ENCODE measurements around the gene C4orf50.
A peak's percentile ranks its signal among the peaks of the same experiment; 100 is the strongest.

Gene C4orf50

GRCh38 chr4:6024313-6024960, 6.2 kb upstream of the C4orf50 start:
- TF ChIP-seq CTCF (conservative IDR thresholded peaks at IDR 0.05; ENCODE audit: low read depth, low read length): no peak
- H3K4me3 ChIP-seq (ENCODE audit: low read length): no peak overlapping the region
- DNase-seq (ENCODE audit: low read depth): no peak

GRCh38 chr4:6023731-6024130, 5.5 kb upstream of the C4orf50 start:
- no peak for TF ChIP-seq CTCF (conservative IDR thresholded peaks at IDR 0.05; ENCODE audit: low read depth, low read length)
- no peak for DNase-seq (ENCODE audit: low read depth)

GRCh38 chr4:6022607-6023288, 4.5 kb upstream of the C4orf50 start:
- DNase-seq (ENCODE audit: low read depth): no peak
- TF ChIP-seq CTCF (conservative IDR thresholded peaks at IDR 0.05; ENCODE audit: low read depth, low read length): no peak
- no peak overlapping the region for H3K4me3 ChIP-seq (ENCODE audit: low read length)

More at GRCh38 chr4:6023731-6024130, 5.5 kb upstream of the C4orf50 start:
- no peak overlapping the region for H3K4me3 ChIP-seq (ENCODE audit: low read length)

- DNase-seq (ENCODE audit: low read depth): no peak
- H3K4me3 ChIP-seq (ENCODE audit: low read length): no peak overlapping the region
- no peak for TF ChIP-seq CTCF (conservative IDR thresholded peaks at IDR 0.05; ENCODE audit: low read depth, low read length)
Observed at GRCh38 chr4:6021831-6022606, 3.8 kb upstream of the C4orf50 start.

GRCh38 chr4:6020613-6021012, 2.4 kb upstream of the C4orf50 start:
- TF ChIP-seq CTCF (conservative IDR thresholded peaks at IDR 0.05; ENCODE audit: low read depth, low read length): no peak
- no peak overlapping the region for H3K4me3 ChIP-seq (ENCODE audit: low read length)
- DNase-seq (ENCODE audit: low read depth): no peak

- DNase-seq (ENCODE audit: low read depth): peak; percentile 22
- peak; percentile 91 for TF ChIP-seq CTCF (conservative IDR thresholded peaks at IDR 0.05; ENCODE audit: low read depth, low read length)
- no peak overlapping the region for H3K4me3 ChIP-seq (ENCODE audit: low read length)
Observed at GRCh38 chr4:6019316-6020263, 1.4 kb upstream of the C4orf50 start.
